Measurements from ENCODE around the gene LTN1.

Gene LTN1

GRCh38 chr21:28928578-28929420 lies 63.9 kb downstream of the LTN1 start:
- no peak for DNase-seq

GRCh38 chr21:28927130-28927529 lies 65.5 kb downstream of the LTN1 start:
- DNase-seq = no peak

- DNase-seq = no peak
Observed at GRCh38 chr21:28923439-28923975, 69.2 kb downstream of the LTN1 start.

GRCh38 chr21:28922368-28922767 lies 70.3 kb downstream of the LTN1 start:
- DNase-seq = no peak

GRCh38 chr21:28916150-28916893 lies 76.4 kb downstream of the LTN1 start:
- no peak for DNase-seq

GRCh38 chr21:28913071-28913470 lies 79.6 kb downstream of the LTN1 start:
- DNase-seq = no peak

- DNase-seq = no peak
Observed at GRCh38 chr21:28910280-28910887, 82.3 kb downstream of the LTN1 start.

GRCh38 chr21:28908351-28908750 lies 84.3 kb downstream of the LTN1 start:
- no peak for DNase-seq

- no peak for DNase-seq
Observed at GRCh38 chr21:28906841-28907240, 85.8 kb downstream of the LTN1 start.

- DNase-seq = no peak
Observed at GRCh38 chr21:28906236-28906635, 86.4 kb downstream of the LTN1 start.

- no peak for DNase-seq
Observed at GRCh38 chr21:28904961-28905435, 87.7 kb downstream of the LTN1 start.

- DNase-seq = no peak
Observed at GRCh38 chr21:28903448-28903847, 89.2 kb downstream of the LTN1 start.

- DNase-seq = no peak
Observed at GRCh38 chr21:28900481-28900880, 92.2 kb downstream of the LTN1 start.

- DNase-seq = no peak
Observed at GRCh38 chr21:28899744-28900143, 92.9 kb downstream of the LTN1 start.

GRCh38 chr21:28899220-28899619 lies 93.5 kb downstream of the LTN1 start:
- DNase-seq = no peak

GRCh38 chr21:28893687-28894086 lies 99.0 kb downstream of the LTN1 start:
- DNase-seq = no peak

- DNase-seq = no peak
Observed at GRCh38 chr21:28892199-28893111, 100.2 kb downstream of the LTN1 start.

- DNase-seq = no peak
Observed at GRCh38 chr21:28885853-28886177, 106.9 kb downstream of the LTN1 start.

GRCh38 chr21:28884976-28885852 lies 107.5 kb downstream of the LTN1 start:
- DNase-seq = peak; percentile 93

- DNase-seq = no peak
Observed at GRCh38 chr21:28884481-28884880, 108.2 kb downstream of the LTN1 start.

GRCh38 chr21:28883931-28884330 lies 108.7 kb downstream of the LTN1 start:
- DNase-seq = no peak

All from stimulated activated naive CD4-positive, alpha-beta T cell treated with Interleukin-2 at 50 U/mL for 16 hours (primary cell).